Fibroblast of the aortic adventitia (primary cell): ENCODE measurements around the gene TEAD1. TPM values are rescaled to one million over a fixed set of nuclear protein-coding genes. Genes with fewer than 3 reads are reported as not detected.
"Not testable (repeated sequence)": the region's sequence is repeated elsewhere in the genome, so short reads cannot be mapped to it uniquely, and the experiment has no call there.

Source experiments
- DNase-seq: peaks from one replicate; pipeline ENCODE4 v3.0.0-alpha.2; 2010; ENCODE audit warnings: low read depth
- H3K4me3 ChIP-seq: 2 replicates; pipeline ENCODE4 v1.5.1; 2011; ENCODE audit warnings: low read depth, mild to moderate bottlenecking, control low read depth, low read length, moderate library complexity
- CTCF ChIP-seq: IDR thresholded peaks from 2 replicates; pipeline ENCODE4 v1.5.1; 2011; ENCODE audit warnings: mild to moderate bottlenecking, low read length, control low read depth, inconsistent platforms; ENCODE audit not compliant: insufficient read depth
- total RNA-seq: library from RNA; depleted of rRNA; stranded (reverse); fragments of >200 nt; gene quantifications from 2 replicates; pipeline ENCODE4 v1.2.3, GENCODE V29; 2012; ENCODE audit warnings: low replicate concordance

The TEAD1 gene
- total RNA-seq, 1 donor = 117 TPM

- DNase-seq = no peak
- TF ChIP-seq CTCF = no peak
- H3K4me3 ChIP-seq = no peak overlapping the region
Measured at GRCh38 chr11:12867531-12867930, 193.3 kb downstream of the TEAD1 start.

- no peak overlapping the region for H3K4me3 ChIP-seq
- TF ChIP-seq CTCF = peak; percentile 38
- peak; percentile 39 for DNase-seq
Measured at GRCh38 chr11:12868315-12869073, 194.3 kb downstream of the TEAD1 start.

GRCh38 chr11:12871241-12871640, 197.0 kb downstream of the TEAD1 start:
- no peak for DNase-seq
- no peak for TF ChIP-seq CTCF
- H3K4me3 ChIP-seq = no peak overlapping the region

- peak; percentile 22 for DNase-seq
- no peak overlapping the region for H3K4me3 ChIP-seq
- no peak for TF ChIP-seq CTCF
Measured at GRCh38 chr11:12871788-12872321, 197.6 kb downstream of the TEAD1 start.

- H3K4me3 ChIP-seq = no peak overlapping the region
- TF ChIP-seq CTCF = no peak
- peak; percentile 45 for DNase-seq
Measured at GRCh38 chr11:12876340-12876739, 202.1 kb downstream of the TEAD1 start.

GRCh38 chr11:12876988-12877387, 202.8 kb downstream of the TEAD1 start:
- no peak for TF ChIP-seq CTCF
- no peak overlapping the region for H3K4me3 ChIP-seq
- no peak for DNase-seq

GRCh38 chr11:12877508-12877907, 203.3 kb downstream of the TEAD1 start:
- H3K4me3 ChIP-seq, DNase-seq: not testable (repeated sequence)
